Measurements from ENCODE around the gene IL34.
"Not testable (repeated sequence)": the region's sequence is repeated elsewhere in the genome, so short reads cannot be mapped to it uniquely, and the experiment has no call there.

Gene IL34

GRCh38 chr16:70646260-70647241 lies at the start of gene IL34:
TSS of gene IL34 (plus strand) at chr16:70646559. CDS start at chr16:70646948, 389 bp downstream.
- peak; percentile 69 to 82 for DNase-seq

- DNase-seq = no peak
These were observed 49.1 kb upstream of the IL34 start for GRCh38 chr16:70597135-70597835.

- no peak for DNase-seq
These were observed 47.3 kb upstream of the IL34 start for GRCh38 chr16:70598937-70599503.

GRCh38 chr16:70600730-70601129 lies 45.6 kb upstream of the IL34 start:
- DNase-seq = no peak

GRCh38 chr16:70601576-70602575 lies 44.5 kb upstream of the IL34 start:
- no peak for DNase-seq

GRCh38 chr16:70602831-70603230 lies 43.5 kb upstream of the IL34 start:
- DNase-seq = no peak

GRCh38 chr16:70604407-70605282 lies 41.7 kb upstream of the IL34 start:
- DNase-seq = no peak

GRCh38 chr16:70605283-70605657 lies 41.1 kb upstream of the IL34 start:
- DNase-seq = no peak

- DNase-seq = no peak
These were observed 37.8 kb upstream of the IL34 start for GRCh38 chr16:70608521-70608920.

GRCh38 chr16:70610273-70611223 lies 35.8 kb upstream of the IL34 start:
- DNase-seq = no peak

GRCh38 chr16:70611224-70611598 lies 35.1 kb upstream of the IL34 start:
- DNase-seq = no peak

GRCh38 chr16:70611785-70612303 lies 34.5 kb upstream of the IL34 start:
- DNase-seq = no peak

GRCh38 chr16:70612931-70613330 lies 33.4 kb upstream of the IL34 start:
- no peak for DNase-seq

GRCh38 chr16:70614208-70614951 lies 32.0 kb upstream of the IL34 start:
- DNase-seq = no peak

GRCh38 chr16:70615945-70616344 lies 30.4 kb upstream of the IL34 start:
- DNase-seq = peak in 1 of 2 experiments; percentile 25

- DNase-seq = not testable (repeated sequence)
These were observed 24.5 kb upstream of the IL34 start for GRCh38 chr16:70621864-70622263.

- DNase-seq = no peak
These were observed 18.7 kb upstream of the IL34 start for GRCh38 chr16:70627696-70628095.

GRCh38 chr16:70630960-70631745 lies 15.2 kb upstream of the IL34 start:
- no peak for DNase-seq
